Amniotic epithelial cell (primary cell): ENCODE data around the gene TUBB6.

ENCODE experiments used
- DNase-seq: peaks from one replicate; pipeline ENCODE4 v3.0.0-alpha.2; 2010; ENCODE audit warnings: low read depth

TUBB6 gene

GRCh38 chr18:12314591-12315305, 6.7 kb downstream of the TUBB6 start:
- DNase-seq = no peak

GRCh38 chr18:12315490-12315889, 7.4 kb downstream of the TUBB6 start:
- no peak for DNase-seq

GRCh38 chr18:12315911-12316310, 7.9 kb downstream of the TUBB6 start:
- DNase-seq = no peak

- peak; percentile 56 for DNase-seq
Measured at GRCh38 chr18:12317664-12318333, 9.8 kb downstream of the TUBB6 start.

GRCh38 chr18:12318334-12318697, 10.3 kb downstream of the TUBB6 start:
- DNase-seq = no peak

- no peak for DNase-seq
Measured at GRCh38 chr18:12318857-12319256, 10.8 kb downstream of the TUBB6 start.

GRCh38 chr18:12321333-12321732, 13.3 kb downstream of the TUBB6 start:
- DNase-seq = no peak

GRCh38 chr18:12324991-12325725, 17.1 kb downstream of the TUBB6 start:
- no peak for DNase-seq

- no peak for DNase-seq
Measured at GRCh38 chr18:12325726-12326245, 17.7 kb downstream of the TUBB6 start.

GRCh38 chr18:12326711-12327460, 18.8 kb downstream of the TUBB6 start:
- DNase-seq = no peak

GRCh38 chr18:12327510-12328178, 19.6 kb downstream of the TUBB6 start:
- DNase-seq = peak; percentile 71

GRCh38 chr18:12328179-12328823, 20.3 kb downstream of the TUBB6 start:
- no peak for DNase-seq

- no peak for DNase-seq
Measured at GRCh38 chr18:12329125-12329698, 21.2 kb downstream of the TUBB6 start.

GRCh38 chr18:12330766-12331165, 22.7 kb downstream of the TUBB6 start:
- DNase-seq = no peak

GRCh38 chr18:12333506-12334290, 25.7 kb downstream of the TUBB6 start:
- peak; percentile 48 for DNase-seq

- DNase-seq = no peak
Measured at GRCh38 chr18:12334366-12334808, 26.3 kb downstream of the TUBB6 start.

- DNase-seq = no peak
Measured at GRCh38 chr18:12334863-12335262, 26.8 kb downstream of the TUBB6 start.

GRCh38 chr18:12335503-12335902, 27.5 kb downstream of the TUBB6 start:
- DNase-seq = no peak

GRCh38 chr18:12336171-12336613, 28.2 kb downstream of the TUBB6 start:
- DNase-seq = no peak

GRCh38 chr18:12336887-12337286, 28.8 kb downstream of the TUBB6 start:
- DNase-seq = peak; percentile 81
